Measurements from ENCODE around the gene CAST.
"Not testable (repeated sequence)": the region's sequence is repeated elsewhere in the genome, so short reads cannot be mapped to it uniquely, and the experiment has no call there.

The CAST gene

DNA sequence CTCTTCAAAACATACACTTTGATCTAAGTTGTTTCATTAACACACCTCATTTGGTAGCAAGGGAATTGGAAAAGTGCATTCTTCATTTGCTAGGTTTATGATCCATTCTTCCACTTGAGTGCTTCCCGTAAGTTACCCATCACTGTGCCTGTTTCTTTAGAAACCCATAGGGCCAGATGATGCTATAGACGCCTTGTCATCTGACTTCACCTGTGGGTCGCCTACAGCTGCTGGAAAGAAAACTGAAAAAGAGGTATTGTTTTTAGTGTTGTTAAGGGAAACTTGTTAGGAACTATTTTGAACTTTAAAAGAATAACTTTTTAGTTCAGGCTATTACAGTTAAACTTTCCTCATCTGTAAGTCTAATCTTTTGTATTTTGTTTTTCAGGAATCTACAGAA, 78.9 kb downstream of the CAST start:
- H3K27ac Mint-ChIP-seq = peak overlapping the region; percentile 62 to 83
- no peaks in the 10 kb centered on the region for H3K27me3 Mint-ChIP-seq
- no peak overlapping the region for H3K4me3 Mint-ChIP-seq
- no peaks in the 10 kb centered on the region for H3K4me1 Mint-ChIP-seq (ENCODE audit: low read depth in 2 of 2)
- no peak for ATAC-seq (replicated peaks)
- no peaks in the 10 kb centered on the region for H3K9me3 Mint-ChIP-seq
- no peak for DNase-seq
- H3K36me3 Mint-ChIP-seq (ENCODE audit: insufficient read depth) = peaks cover 92% of the 10 kb centered on the region

DNA sequence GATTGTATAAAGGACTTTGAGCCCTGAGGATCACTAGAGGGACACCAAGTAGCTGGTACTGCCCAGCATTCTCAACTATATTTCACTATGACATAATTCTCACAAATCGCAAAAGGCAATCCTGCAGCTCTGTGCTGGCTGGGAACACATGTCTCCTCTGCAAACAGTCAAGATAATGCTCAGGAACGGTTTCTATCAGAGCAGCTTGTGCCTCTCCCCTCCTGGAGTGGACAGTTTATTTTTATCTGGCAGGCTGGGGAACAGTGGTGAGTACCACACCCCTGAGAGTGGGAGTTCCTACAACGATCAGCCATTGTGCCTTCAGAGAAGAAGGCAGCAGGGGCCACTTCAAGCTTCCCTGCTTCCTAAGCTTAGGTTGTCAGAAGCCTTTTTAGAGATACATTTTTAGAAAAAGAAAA, 79.7 kb downstream of the CAST start:
- Mint-ChIP-seq H3K4me1 (ENCODE audit: low read depth in 2 of 2) (no peaks in the 10 kb centered on the region), H3K9me3 (no peaks in the 10 kb centered on the region), H3K36me3 (ENCODE audit: insufficient read depth) (peaks cover 96% of the 10 kb centered on the region), H3K27me3 (no peaks in the 10 kb centered on the region), H3K4me3 (no peak overlapping the region), H3K27ac (peak overlapping the region; percentile 62 to 83)
- ATAC-seq (replicated peaks) (no peak), DNase-seq (no peak)

DNA sequence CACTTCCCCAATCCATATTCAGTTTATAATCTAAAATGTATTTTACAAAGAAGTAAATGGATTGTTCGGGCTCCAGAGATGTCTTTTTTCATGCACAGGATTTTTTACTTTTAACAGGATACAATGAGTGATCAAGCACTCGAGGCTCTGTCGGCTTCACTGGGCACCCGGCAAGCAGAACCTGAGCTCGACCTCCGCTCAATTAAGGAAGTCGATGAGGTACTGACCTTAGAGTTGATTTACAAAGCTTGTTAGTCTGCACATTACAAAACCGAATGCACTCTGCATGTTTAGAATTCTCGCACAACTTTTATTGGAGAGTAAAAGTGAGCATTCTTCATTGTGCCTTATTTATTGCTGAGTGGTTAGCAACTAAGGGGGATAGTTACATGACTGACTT, 80.4 kb downstream of the CAST start:
- no peaks in the 10 kb centered on the region for H3K27me3 Mint-ChIP-seq
- no peak for ATAC-seq (replicated peaks)
- peak overlapping the region; percentile 62 to 83 for H3K27ac Mint-ChIP-seq
- no peak for DNase-seq
- H3K36me3 Mint-ChIP-seq (ENCODE audit: insufficient read depth) = peaks cover 95% of the 10 kb centered on the region
- no peaks in the 10 kb centered on the region for H3K9me3 Mint-ChIP-seq
- H3K4me3 Mint-ChIP-seq = no peak overlapping the region
- no peaks in the 10 kb centered on the region for H3K4me1 Mint-ChIP-seq (ENCODE audit: low read depth in 2 of 2)

DNA sequence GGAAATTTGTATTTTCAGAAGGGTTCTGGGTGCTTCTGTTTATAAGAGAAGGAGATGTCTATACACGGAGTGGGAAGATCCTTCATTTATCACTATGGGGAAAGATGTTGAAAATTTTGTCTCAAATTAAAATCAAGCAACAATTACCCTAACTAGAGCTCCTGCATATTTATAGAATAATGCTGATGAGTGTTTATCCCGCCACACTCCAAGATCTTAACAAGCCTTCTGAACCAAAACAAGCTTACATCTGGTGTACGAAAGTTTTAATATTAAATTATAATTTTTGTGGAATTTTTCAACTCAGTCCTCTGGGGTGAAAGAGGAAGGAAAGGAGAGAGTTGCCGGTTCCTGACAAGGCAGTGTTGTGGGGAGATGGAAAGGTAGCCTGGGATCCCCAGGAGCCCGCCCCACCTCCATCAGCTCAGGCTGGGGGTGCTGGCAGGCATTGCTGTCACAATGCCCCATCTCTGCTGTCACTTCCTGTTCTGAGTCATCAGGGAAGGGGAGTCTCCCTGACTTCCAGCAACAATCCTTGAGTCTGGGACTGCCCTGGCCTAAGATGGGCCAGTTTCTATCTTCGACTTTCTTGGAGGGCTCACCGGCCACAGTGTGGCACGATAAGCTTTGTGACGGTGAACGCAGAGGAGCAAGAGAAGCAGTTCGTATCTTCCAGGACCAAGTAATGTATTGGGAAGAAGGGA, 81.0 kb downstream of the CAST start:
- Mint-ChIP-seq H3K4me1 (ENCODE audit: low read depth in 2 of 2) (no peaks in the 10 kb centered on the region), H3K36me3 (ENCODE audit: insufficient read depth) (peaks cover 94% of the 10 kb centered on the region), H3K4me3 (no peak overlapping the region), H3K9me3 (no peaks in the 10 kb centered on the region), H3K27ac (peak overlapping the region in 1 of 2 donors; percentile 83), H3K27me3 (no peaks in the 10 kb centered on the region)
- ATAC-seq (replicated peaks) (no peak), DNase-seq (no peak)

DNA sequence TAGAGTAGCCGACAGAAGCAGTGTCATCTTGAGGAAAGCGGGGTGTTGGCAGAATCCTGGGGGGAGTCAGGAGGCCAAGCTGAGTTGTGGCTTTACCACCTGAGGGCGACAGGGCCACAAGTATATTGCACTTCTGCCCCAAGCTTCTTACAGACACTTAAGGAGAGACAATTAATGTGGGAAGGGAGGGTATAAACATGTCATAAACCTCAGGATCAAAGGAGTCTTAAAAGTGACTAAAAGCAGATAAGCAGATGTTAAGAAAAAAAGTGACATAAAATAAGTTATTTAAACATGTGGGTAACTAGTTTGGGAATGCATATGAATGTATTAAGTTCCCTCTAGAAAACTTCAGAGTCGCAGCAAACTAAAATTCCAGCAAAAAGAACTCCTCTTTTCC, 81.6 kb downstream of the CAST start:
- Mint-ChIP-seq H3K36me3 (ENCODE audit: insufficient read depth) (peaks cover 94% of the 10 kb centered on the region), H3K27me3 (no peaks in the 10 kb centered on the region), H3K27ac (peak overlapping the region; percentile 60 to 83)

DNA sequence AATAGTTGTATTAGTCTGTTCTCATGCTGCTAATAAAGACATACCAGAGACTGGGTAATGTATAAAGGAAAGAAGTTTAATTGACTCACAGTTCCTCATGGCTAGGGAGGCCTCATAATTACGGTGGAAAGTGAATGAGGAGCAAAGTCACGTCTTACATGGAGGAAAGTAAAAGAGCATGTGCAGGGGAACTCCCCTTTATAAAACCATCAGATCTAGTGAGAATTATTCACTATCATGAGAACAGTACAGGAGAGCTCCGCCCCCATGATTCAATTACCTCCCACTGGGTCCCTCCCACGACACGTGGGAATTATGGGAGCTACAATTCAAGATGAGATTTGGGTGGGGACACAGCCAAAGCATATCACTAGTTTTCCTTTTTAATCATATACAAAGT, 82.0 kb downstream of the CAST start:
- peaks cover 94% of the 10 kb centered on the region for H3K36me3 Mint-ChIP-seq (ENCODE audit: insufficient read depth)
- H3K27me3 Mint-ChIP-seq; ATAC-seq (replicated peaks); H3K4me3 Mint-ChIP-seq; H3K4me1 Mint-ChIP-seq (ENCODE audit: low read depth in 2 of 2); DNase-seq; H3K9me3 Mint-ChIP-seq: not testable (repeated sequence)
- H3K27ac Mint-ChIP-seq = peak overlapping the region; percentile 60 to 83

More for the DNA sequence above, 81.6 kb downstream of the CAST start:
- ATAC-seq (replicated peaks) = no peak
- DNase-seq = no peak
- no peak overlapping the region for H3K4me3 Mint-ChIP-seq
- H3K4me1 Mint-ChIP-seq (ENCODE audit: low read depth in 2 of 2) = no peaks in the 10 kb centered on the region
- no peaks in the 10 kb centered on the region for H3K9me3 Mint-ChIP-seq

DNA sequence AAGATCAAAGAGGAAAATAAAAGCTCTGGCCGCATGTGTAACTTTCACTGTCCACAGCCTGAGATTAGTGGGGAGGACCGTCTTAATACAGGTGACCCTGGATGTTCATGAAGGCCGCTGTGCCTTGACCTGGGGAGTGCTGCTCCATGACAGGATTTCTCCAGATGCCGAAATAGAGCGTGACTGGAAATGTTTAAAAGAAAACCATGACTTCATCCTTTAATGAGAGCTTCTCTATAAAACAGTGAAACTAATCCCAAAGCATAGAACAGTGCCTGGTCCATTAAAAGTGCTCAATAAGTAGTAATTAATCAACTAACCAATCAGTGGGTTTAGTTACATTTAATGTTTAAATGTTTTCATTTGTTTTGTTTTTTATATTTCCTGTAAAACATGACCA, 82.8 kb downstream of the CAST start:
- ATAC-seq (replicated peaks) (no peak), DNase-seq (no peak)
- Mint-ChIP-seq H3K27ac (peak overlapping the region; percentile 19 to 83), H3K4me3 (no peak overlapping the region), H3K9me3 (no peaks in the 10 kb centered on the region), H3K36me3 (ENCODE audit: insufficient read depth) (peaks cover 93% of the 10 kb centered on the region), H3K4me1 (ENCODE audit: low read depth in 2 of 2) (no peaks in the 10 kb centered on the region), H3K27me3 (no peaks in the 10 kb centered on the region)

DNA sequence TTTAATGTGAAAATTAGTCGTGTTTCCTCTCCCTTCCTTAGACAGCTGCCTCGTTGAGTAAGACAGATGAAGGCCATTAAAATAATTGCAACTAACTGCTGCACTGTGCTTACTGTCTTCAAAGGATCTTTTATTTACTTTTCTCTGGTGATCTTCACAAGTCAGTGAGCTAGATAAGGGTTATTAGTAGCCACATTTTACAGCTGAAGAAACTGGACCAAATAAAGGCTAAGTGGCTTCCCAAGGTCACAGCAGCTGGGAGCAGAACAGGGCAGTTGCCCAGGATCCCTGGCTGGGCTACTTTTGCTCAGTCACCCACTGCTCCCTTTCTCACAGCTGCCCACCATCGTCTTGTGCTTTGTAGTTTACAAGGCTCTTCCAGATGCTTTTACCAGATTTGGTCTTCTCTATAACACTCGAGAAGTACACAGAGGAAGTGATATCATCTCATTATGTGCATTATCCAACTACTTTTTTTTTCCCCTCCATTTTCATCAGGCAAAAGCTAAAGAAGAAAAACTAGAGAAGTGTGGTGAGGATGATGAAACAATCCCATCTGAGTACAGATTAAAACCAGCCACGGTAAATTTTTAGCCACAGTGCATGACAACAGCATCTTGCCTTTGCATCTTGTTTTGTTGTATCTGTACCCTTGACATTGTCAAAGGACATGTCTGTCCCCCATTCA, 83.8 kb downstream of the CAST start:
- Mint-ChIP-seq H3K9me3 (no peaks in the 10 kb centered on the region), H3K4me1 (ENCODE audit: low read depth in 2 of 2) (no peaks in the 10 kb centered on the region), H3K27ac (peak overlapping the region; percentile 44 to 83), H3K4me3 (no peak overlapping the region), H3K36me3 (ENCODE audit: insufficient read depth) (peaks cover 92% of the 10 kb centered on the region), H3K27me3 (no peaks in the 10 kb centered on the region)
- no peak for ATAC-seq (replicated peaks)
- DNase-seq = no peak

DNA sequence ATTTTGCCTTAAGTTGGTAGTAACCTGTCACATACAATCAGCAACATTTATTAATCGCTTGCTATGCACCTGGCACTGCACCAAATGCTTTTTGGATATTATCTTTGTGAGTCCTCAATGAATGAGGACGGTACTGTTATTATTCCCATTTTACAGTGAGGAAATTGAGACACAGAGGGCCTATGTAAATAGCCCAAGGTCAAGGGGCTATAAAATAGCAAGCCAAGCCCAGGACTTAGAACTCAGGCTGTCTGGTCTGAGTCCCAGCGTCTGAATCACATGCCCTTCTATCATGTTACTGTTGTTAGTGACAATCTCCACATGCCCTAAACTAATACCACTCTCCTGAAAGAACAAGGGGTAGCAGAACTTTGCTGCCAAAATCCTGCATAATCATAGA, 85.5 kb downstream of the CAST start:
- DNase-seq (no peak), ATAC-seq (replicated peaks) (no peak)
- no peak overlapping the region for H3K27ac Mint-ChIP-seq
- H3K4me1 Mint-ChIP-seq (ENCODE audit: low read depth in 2 of 2) = no peaks in the 10 kb centered on the region
- peaks cover 89% of the 10 kb centered on the region for H3K36me3 Mint-ChIP-seq (ENCODE audit: insufficient read depth)
- H3K27me3 Mint-ChIP-seq = no peaks in the 10 kb centered on the region
- no peak overlapping the region for H3K4me3 Mint-ChIP-seq
- no peaks in the 10 kb centered on the region for H3K9me3 Mint-ChIP-seq

DNA sequence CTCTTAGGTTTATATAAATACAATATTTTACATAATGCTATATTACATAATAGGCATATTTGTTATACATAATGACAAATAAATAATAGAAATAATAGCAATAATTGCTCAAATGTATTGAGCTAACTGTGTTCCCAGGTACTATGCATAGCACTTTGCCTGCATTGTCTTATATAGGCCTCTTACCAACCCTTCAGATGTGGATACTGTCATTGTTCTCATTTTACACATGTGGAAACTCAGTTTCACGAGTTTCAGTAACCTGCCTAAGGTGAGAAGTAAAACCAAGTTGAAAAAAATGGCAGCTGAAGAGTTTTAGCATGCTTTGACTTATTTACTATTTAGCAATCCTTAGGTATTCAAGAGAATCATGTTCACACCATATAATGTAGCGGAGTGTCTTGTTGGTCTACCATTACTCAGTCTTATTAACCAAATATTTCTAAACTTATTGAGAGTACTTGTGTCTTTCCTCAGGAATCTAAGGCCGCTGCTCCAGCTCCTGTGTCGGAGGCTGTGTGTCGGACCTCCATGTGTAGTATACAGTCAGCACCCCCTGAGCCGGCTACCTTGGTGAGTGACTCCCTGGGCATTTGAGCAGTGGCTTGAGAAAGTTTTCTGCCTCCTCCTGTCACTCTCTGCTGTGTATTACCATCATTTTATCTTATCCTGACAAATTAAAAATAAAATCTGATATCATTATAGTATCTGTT, 88.1 kb downstream of the CAST start:
- no peak for DNase-seq
- Mint-ChIP-seq H3K27ac (peak overlapping the region in 1 of 2 donors; percentile 72), H3K4me3 (no peak overlapping the region), H3K36me3 (ENCODE audit: insufficient read depth) (peaks cover 89% of the 10 kb centered on the region), H3K9me3 (no peaks in the 10 kb centered on the region), H3K27me3 (no peaks in the 10 kb centered on the region), H3K4me1 (ENCODE audit: low read depth in 2 of 2) (peaks cover 0 to 4% of the 10 kb centered on the region in 2 donors)
- no peak for ATAC-seq (replicated peaks)

DNA sequence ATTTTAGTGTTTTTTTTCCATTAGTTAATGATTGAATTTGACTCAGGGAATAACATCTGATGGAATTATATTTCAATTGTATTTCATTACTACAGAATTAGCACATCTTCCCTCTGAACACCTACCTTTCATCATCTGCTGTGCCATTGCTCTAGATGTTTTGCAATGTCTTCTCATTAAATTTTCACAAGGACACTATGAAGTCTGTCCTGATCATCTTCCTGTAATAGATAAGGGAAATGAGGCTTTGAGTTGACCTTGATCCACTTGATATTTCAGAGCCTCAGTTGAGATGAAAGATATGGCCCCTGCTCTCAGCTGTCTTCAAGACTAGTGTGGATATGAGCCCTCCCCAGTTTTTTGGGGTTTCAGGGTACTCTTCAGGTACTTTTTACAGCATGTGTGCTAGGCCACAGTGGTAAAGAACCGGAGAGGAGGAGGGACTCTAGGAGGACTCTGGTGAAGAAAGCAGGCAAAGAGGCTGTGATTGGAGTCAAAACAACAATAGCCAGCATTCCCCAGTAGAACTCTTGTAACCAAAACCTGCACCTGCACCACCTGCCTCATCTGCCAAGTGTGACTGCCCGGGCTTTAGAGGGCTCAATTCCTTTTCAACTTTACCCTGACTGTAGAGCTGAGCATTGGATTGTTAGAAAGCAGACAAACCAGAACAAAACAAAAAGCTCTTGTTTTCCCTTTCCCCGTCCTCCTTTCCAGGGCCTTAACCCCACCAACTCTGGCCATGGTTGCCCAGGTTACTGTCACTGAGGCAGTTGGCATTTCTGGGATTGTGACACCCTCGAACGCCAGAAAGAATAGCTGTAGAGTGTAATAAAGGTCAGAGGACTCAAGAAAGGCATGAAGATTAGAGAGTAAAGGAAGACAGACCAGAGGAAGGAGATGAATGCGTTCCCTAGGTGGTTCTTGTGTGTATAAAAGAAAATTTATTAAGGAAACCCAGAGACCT, 89.3 kb downstream of the CAST start:
- peaks cover 0 to 4% of the 10 kb centered on the region in 2 donors for H3K4me1 Mint-ChIP-seq (ENCODE audit: low read depth in 2 of 2)
- no peaks in the 10 kb centered on the region for H3K27me3 Mint-ChIP-seq
- peaks cover 88% of the 10 kb centered on the region for H3K36me3 Mint-ChIP-seq (ENCODE audit: insufficient read depth)
- H3K27ac Mint-ChIP-seq = peak overlapping the region in 1 of 2 donors; percentile 72
- H3K4me3 Mint-ChIP-seq = no peak overlapping the region
- ATAC-seq (replicated peaks) = no peak
- no peak for DNase-seq
- H3K9me3 Mint-ChIP-seq = no peaks in the 10 kb centered on the region

DNA sequence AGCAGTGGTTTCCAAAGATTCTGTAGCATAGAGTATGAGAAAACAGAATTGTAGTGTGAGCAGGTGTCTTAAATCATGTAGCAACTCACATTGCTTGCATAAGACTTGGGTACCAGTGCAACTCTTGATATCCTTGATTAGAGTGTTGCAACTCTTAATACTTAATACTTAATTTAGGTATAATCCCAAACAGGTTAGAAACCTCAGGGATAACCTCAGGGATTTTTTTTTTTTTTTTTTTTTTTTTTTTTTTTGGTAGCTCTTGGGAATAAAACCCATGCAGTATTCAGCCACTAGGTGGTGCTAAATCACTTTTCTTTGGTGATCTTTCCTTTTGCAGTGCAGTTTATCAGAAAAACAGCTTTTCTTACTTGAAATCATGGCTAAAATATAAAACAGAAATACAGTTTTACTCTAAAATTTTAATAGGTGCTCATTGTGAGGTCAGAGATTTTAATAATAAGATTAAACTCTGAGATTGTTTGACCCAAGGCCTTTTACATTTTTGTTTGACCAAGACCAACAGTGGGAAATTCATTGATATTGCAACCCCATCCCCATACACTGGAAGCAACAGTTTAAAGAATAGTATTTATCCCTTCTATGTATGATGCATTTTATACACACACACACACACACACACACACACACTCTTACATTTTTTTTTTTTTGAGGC, 90.3 kb downstream of the CAST start:
- H3K27ac Mint-ChIP-seq = peak overlapping the region in 1 of 2 donors; percentile 72
- H3K4me1 Mint-ChIP-seq (ENCODE audit: low read depth in 2 of 2) = peaks cover 0 to 4% of the 10 kb centered on the region in 2 donors
- H3K36me3 Mint-ChIP-seq (ENCODE audit: insufficient read depth) = peaks cover 88% of the 10 kb centered on the region
- no peak overlapping the region for H3K4me3 Mint-ChIP-seq
- ATAC-seq (replicated peaks) (peak; percentile 48), DNase-seq (peak; percentile 51 to 58 (median 56))
- H3K27me3 Mint-ChIP-seq = no peaks in the 10 kb centered on the region
- no peaks in the 10 kb centered on the region for H3K9me3 Mint-ChIP-seq

Data from effector memory CD8-positive, alpha-beta T cell (primary cell).